Measurements from ENCODE around the gene AEBP2. TPM values are rescaled to one million over a fixed set of nuclear protein-coding genes. Genes with fewer than 3 reads are reported as not detected.
"Not testable (repeated sequence)": the region's sequence is repeated elsewhere in the genome, so short reads cannot be mapped to it uniquely, and the experiment has no call there.

AEBP2 gene
- total RNA-seq, 4 donors from 2014 or later, result 27.9 to 57.5 (median 41.1) TPM

DNA sequence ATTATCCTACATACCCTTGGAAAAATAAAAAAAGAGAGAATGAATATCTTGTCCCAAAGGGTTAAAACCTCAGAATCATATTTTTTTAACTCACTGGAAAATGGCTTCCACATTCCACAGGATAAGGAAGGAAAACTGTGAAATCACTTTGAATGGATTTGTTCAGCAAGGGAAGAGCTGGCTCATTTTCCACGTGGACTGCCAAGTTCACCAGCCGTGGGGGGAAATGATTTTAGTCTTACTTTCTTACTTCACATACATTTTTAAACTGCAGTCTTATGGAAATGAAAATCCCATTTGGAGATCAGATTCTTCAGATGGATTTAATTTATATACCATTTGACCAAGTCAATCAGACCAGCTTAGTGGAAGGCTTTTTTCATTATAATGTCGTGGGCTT lies 29.9 kb upstream of the AEBP2 start:
- Histone ChIP-seq H3K9me3 (no peaks in the 10 kb centered on the region), H3K27ac (no peak overlapping the region), H3K36me3 (no peaks in the 10 kb centered on the region), H3K4me3 (replicated peaks in 1 of 3) (no peak overlapping the region), H3K4me1 (no peaks in the 10 kb centered on the region), H3K27me3 (no peaks in the 10 kb centered on the region)
- no peak for DNase-seq
- no peak for TF ChIP-seq CTCF (IDR thresholded peaks at IDR 0.05)
- TF ChIP-seq POLR2A (IDR thresholded peaks at IDR 0.05), result no peak
- intact Hi-C loops (cut with DNase I), result no loop called here
- 22% methylated on average over 3 of the region's 3 CpGs for WGBS, 2 donors

GRCh38 chr12:19410211-19410610 lies 29.1 kb upstream of the AEBP2 start:
- no peak for DNase-seq
- H3K4me1 ChIP-seq, result no peaks in the 10 kb centered on the region
- no peak overlapping the region for H3K27ac ChIP-seq
- H3K4me3 ChIP-seq (replicated peaks in 1 of 3), result no peak overlapping the region
- no peaks in the 10 kb centered on the region for H3K27me3 ChIP-seq
- TF ChIP-seq CTCF (IDR thresholded peaks at IDR 0.05), result no peak
- TF ChIP-seq POLR2A (IDR thresholded peaks at IDR 0.05), result no peak
- no peaks in the 10 kb centered on the region for H3K36me3 ChIP-seq
- intact Hi-C loops (cut with DNase I), result no loop called here
- WGBS, 2 donors, result 61 to 62% methylated on average over 6 of the region's 6 CpGs
- H3K9me3 ChIP-seq, result no peaks in the 10 kb centered on the region

DNA sequence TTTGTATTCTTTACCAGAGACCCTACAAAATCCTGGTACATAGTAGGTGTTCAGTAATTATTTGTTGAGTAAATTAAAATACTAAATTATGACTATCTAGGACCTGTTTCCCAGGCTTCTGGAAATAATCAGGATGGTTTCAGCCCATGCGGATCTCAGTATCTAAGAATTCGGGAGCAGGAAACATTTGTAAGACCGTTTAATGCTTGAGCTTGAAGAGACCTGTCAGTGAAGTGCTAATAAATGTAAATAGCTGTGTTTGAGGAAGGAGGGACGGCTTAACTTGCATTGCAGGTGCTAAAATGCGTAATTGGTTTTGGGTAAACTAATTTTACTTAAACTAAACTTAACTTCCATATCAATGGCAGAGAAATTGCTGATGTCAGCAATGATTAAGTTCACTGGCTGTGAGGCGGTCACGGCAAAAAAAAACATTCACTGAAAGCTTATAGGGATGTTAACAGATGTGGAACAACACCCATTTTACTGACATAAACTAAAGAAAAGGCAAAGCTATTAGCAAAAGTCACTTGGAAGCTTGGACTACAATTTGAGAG lies 28.6 kb upstream of the AEBP2 start:
- Histone ChIP-seq H3K9me3 (no peaks in the 10 kb centered on the region), H3K36me3 (no peaks in the 10 kb centered on the region), H3K27ac (no peak overlapping the region), H3K4me3 (replicated peaks in 1 of 3) (no peak overlapping the region), H3K4me1 (no peaks in the 10 kb centered on the region), H3K27me3 (no peaks in the 10 kb centered on the region)
- TF ChIP-seq CTCF (IDR thresholded peaks at IDR 0.05) (no peak), POLR2A (IDR thresholded peaks at IDR 0.05) (no peak)
- WGBS, 2 donors, result 67 to 73% methylated on average over 7 of the region's 7 CpGs
- DNase-seq, result no peak
- intact Hi-C loops (cut with DNase I), result no loop called here

DNA sequence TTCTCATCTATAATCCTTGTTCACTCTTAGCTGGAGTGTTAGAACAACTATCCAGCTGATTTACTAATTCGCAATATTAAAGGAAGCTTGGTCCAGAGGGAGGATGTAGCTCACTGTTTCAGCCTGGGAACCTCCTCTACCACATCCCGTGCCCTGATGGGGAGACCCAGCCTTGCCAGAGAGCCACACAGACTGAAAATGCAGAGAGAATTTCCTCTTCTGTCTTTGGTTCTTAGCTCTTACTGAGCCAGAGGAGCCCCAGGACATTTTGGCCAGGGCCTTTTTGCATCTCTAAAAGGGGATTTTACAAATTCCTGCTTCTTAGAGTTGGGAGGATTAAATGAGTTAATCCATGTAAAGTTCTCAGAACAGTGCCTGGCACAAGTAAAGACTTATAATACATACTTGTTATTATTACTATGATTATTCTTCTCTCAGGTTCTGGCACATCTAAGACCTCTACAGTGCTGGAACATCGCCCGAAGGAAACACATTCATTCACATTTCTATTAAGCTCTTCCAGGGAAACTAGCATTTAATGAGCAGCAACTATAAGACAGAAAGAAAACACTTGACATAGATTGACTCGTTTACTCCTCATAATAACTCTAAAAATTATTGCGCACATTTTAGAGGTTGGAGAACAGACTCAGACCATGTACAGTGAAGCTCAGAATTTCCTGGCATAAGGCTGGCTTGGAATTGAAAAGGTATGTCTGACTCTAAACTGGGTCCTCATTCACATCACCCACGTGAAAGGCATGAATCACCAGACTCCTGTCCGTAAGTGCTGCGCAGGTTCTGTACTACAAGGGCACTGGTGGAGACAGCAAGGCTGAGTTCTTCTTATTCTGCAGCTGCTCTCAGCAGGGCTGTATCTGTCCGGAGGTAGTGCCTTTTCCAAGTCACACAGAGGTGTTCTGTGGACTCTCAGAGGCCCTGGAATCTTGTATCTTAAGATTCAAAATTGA lies 27.8 kb upstream of the AEBP2 start:
- WGBS, 2 donors, result 88 to 90% methylated on average over 10 of the region's 10 CpGs
- Histone ChIP-seq H3K9me3 (no peaks in the 10 kb centered on the region), H3K36me3 (no peaks in the 10 kb centered on the region), H3K4me3 (replicated peaks in 1 of 3) (no peak overlapping the region), H3K27ac (no peak overlapping the region), H3K4me1 (no peaks in the 10 kb centered on the region), H3K27me3 (no peaks in the 10 kb centered on the region)
- intact Hi-C loops (cut with DNase I), result no loop called here
- TF ChIP-seq POLR2A (IDR thresholded peaks at IDR 0.05), result no peak
- no peak for TF ChIP-seq CTCF (IDR thresholded peaks at IDR 0.05)
- DNase-seq, result no peak

DNA sequence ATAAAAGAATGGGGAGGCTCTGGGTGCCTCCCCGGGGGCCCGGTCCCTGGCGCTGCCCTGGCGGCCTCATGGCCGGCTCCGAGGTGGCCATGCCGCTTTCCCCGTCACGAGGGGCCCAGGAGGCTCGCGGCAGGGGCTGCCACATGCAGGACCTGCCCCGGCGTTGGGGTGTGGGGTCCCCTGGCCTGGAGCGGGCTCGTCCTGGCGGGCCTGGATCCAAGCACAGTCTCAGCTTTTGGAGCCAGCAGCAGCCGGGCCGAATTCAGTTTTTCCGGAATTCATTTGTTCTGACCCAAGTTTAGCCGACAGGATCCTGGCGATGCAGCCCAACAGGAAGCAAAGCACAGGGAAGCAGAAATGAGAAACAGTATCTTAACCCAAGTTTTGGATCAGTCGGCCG lies 26.4 kb upstream of the AEBP2 start:
- Histone ChIP-seq H3K27ac (no peak overlapping the region), H3K4me1 (no peaks in the 10 kb centered on the region), H3K36me3 (no peaks in the 10 kb centered on the region), H3K9me3 (no peaks in the 10 kb centered on the region), H3K27me3 (no peaks in the 10 kb centered on the region), H3K4me3 (replicated peaks in 1 of 3) (no peak overlapping the region)
- TF ChIP-seq CTCF (IDR thresholded peaks at IDR 0.05) (no peak), POLR2A (IDR thresholded peaks at IDR 0.05) (no peak)
- intact Hi-C loops (cut with DNase I), result no loop called here
- no peak for DNase-seq
- 77 to 80% methylated on average over 16 to 17 of the region's 23 CpGs for WGBS, 2 donors

DNA sequence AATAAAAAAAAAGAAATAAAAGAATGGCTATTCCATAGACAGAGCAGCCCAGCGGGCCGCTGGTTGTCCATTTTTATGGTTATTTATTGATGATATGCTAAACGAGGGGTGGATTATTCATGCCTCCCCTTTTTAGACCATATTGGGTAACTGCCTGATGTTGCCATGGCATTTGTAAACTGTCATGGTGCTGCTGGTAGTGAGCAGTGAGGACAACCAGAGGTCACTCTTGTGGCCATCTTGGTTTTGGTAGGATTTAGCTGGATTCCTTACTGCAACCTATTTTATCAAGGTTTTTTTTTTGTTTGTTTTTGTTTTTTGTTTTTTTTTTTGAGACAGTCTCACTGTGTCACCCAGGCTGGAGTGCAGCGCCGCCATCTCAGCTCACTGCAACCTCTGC lies 25.7 kb upstream of the AEBP2 start:
- H3K4me3 ChIP-seq (replicated peaks in 1 of 3); H3K27me3 ChIP-seq; H3K36me3 ChIP-seq; intact Hi-C loops (cut with DNase I); H3K4me1 ChIP-seq; DNase-seq; H3K27ac ChIP-seq; H3K9me3 ChIP-seq: not testable (repeated sequence)
- 93 to 95% methylated on average over 5 of the region's 5 CpGs for WGBS, 2 donors
